SK-N-SH treated with all-trans-retinoic acid at 6 μM for 48 hours (cell line): ENCODE results near the gene SEMA5A.
"Not testable (repeated sequence)": the region's sequence is repeated elsewhere in the genome, so short reads cannot be mapped to it uniquely, and the experiment has no call there.

ENCODE experiments used
- ATAC-seq: fragments of 200-7000 bp; cut with Tn5 transposase; 3 replicates; pipeline ENCODE4 v1.9.1; 2020; ENCODE audit warnings: mild to moderate bottlenecking, moderate library complexity
- BACH2 ChIP-seq: fragments of 250-450 bp; sonication (Bioruptor Pico); IDR thresholded peaks from 2 replicates; pipeline ENCODE4 v1.9.0; 2021; ENCODE audit warnings: mild to moderate bottlenecking, borderline replicate concordance
- CSDC2 ChIP-seq: fragments of 250-450 bp; sonication (Bioruptor Pico); IDR thresholded peaks from 2 replicates; pipeline ENCODE4 v1.5.0; 2020; ENCODE audit warnings: mild to moderate bottlenecking, moderate library complexity
- ESRRG ChIP-seq: fragments of 250-450 bp; sonication (Bioruptor Pico); IDR thresholded peaks from 2 replicates; pipeline ENCODE4 v1.6.1; 2021; ENCODE audit warnings: mild to moderate bottlenecking
- GLIS3 ChIP-seq: fragments of 250-450 bp; sonication (Bioruptor Pico); IDR thresholded peaks from 2 replicates; pipeline ENCODE4 v1.5.0; 2020; ENCODE audit warnings: mild to moderate bottlenecking, moderate library complexity
- ISL1 ChIP-seq: fragments of 250-450 bp; sonication (Bioruptor Pico); IDR thresholded peaks from 2 replicates; pipeline ENCODE4 v2.1.2; 2022; ENCODE audit warnings: mild to moderate bottlenecking, moderate library complexity
- OSR1 ChIP-seq: fragments of 250-450 bp; sonication (Bioruptor Pico); IDR thresholded peaks from 2 replicates; pipeline ENCODE4 v1.8.0; 2022; ENCODE audit warnings: moderate library complexity, mild to moderate bottlenecking, inconsistent platforms
- PPARA ChIP-seq: fragments of 250-450 bp; sonication (Bioruptor Pico); IDR thresholded peaks from 2 replicates; pipeline ENCODE4 v1.5.0; 2020; ENCODE audit warnings: mild to moderate bottlenecking, borderline replicate concordance
- RARB ChIP-seq: fragments of 250-450 bp; sonication (Bioruptor Pico); IDR thresholded peaks from 2 replicates; pipeline ENCODE4 v1.8.0; 2021; ENCODE audit warnings: mild to moderate bottlenecking, moderate library complexity
- SNAI2 ChIP-seq: fragments of 250-450 bp; sonication (Bioruptor Pico); IDR thresholded peaks from 2 replicates; pipeline ENCODE4 v1.5.0; 2020; ENCODE audit warnings: mild to moderate bottlenecking, moderate library complexity
- TCF4 ChIP-seq: fragments of 250-450 bp; sonication (Bioruptor Pico); IDR thresholded peaks from 2 replicates; pipeline ENCODE4 v1.8.0; 2021; ENCODE audit warnings: mild to moderate bottlenecking, moderate library complexity, borderline replicate concordance
- ZC3H10 ChIP-seq: fragments of 250-450 bp; sonication (Bioruptor Pico); IDR thresholded peaks from 2 replicates; pipeline ENCODE4 v1.5.1; 2021; ENCODE audit warnings: mild to moderate bottlenecking, moderate library complexity
- ZFP3 ChIP-seq: fragments of 250-450 bp; sonication (Bioruptor Pico); IDR thresholded peaks from 2 replicates; pipeline ENCODE4 v1.5.0; 2020; ENCODE audit warnings: mild to moderate bottlenecking, moderate library complexity
- ZFP30 ChIP-seq: fragments of 450-650 bp; formaldehyde crosslinking; IDR thresholded peaks from 2 replicates; pipeline ENCODE4 v1.5.0; 2022; ENCODE audit warnings: mild to moderate bottlenecking, moderate library complexity
- ZNF565 ChIP-seq: fragments of 450-650 bp; formaldehyde crosslinking; conservative IDR thresholded peaks from 2 replicates; pipeline ENCODE4 v1.5.0; 2020; ENCODE audit warnings: low read depth, mild to moderate bottlenecking, moderate library complexity
- ZNF70 ChIP-seq: fragments of 450-650 bp; formaldehyde crosslinking; IDR thresholded peaks from 2 replicates; pipeline ENCODE4 v1.5.0; 2020; ENCODE audit warnings: mild to moderate bottlenecking, moderate library complexity
- ZNF8 ChIP-seq: fragments of 450-650 bp; formaldehyde crosslinking; IDR thresholded peaks from 2 replicates; pipeline ENCODE4 v1.5.0; 2020; ENCODE audit warnings: mild to moderate bottlenecking, moderate library complexity
- TF ChIP-seq, protein P1 (sequence below): fragments of 250-450 bp; sonication (Bioruptor Pico); IDR thresholded peaks from 2 replicates; pipeline ENCODE4 v1.5.0; 2020; ENCODE audit warnings: mild to moderate bottlenecking, moderate library complexity
- TF ChIP-seq, protein P2 (sequence below): fragments of 250-450 bp; sonication (Bioruptor Pico); IDR thresholded peaks from 2 replicates; pipeline ENCODE4 v1.5.1; 2021; ENCODE audit warnings: mild to moderate bottlenecking, moderate library complexity
- TF ChIP-seq, protein P3 (sequence below): fragments of 250-450 bp; sonication (Bioruptor Pico); IDR thresholded peaks from 2 replicates; pipeline ENCODE4 v1.8.0; 2021; ENCODE audit warnings: low read depth, mild to moderate bottlenecking, moderate library complexity, borderline replicate concordance
- TF ChIP-seq, protein P4 (sequence below): fragments of 250-450 bp; sonication (Bioruptor Pico); IDR thresholded peaks from 2 replicates; pipeline ENCODE4 v1.8.0; 2020; ENCODE audit warnings: mild to moderate bottlenecking, moderate library complexity, borderline replicate concordance
- TF ChIP-seq, protein P5 (sequence below): fragments of 250-450 bp; sonication (Bioruptor Pico); IDR thresholded peaks from 2 replicates; pipeline ENCODE4 v1.5.1; 2020; ENCODE audit warnings: low read depth, mild to moderate bottlenecking, moderate library complexity

Gene SEMA5A

DNA sequence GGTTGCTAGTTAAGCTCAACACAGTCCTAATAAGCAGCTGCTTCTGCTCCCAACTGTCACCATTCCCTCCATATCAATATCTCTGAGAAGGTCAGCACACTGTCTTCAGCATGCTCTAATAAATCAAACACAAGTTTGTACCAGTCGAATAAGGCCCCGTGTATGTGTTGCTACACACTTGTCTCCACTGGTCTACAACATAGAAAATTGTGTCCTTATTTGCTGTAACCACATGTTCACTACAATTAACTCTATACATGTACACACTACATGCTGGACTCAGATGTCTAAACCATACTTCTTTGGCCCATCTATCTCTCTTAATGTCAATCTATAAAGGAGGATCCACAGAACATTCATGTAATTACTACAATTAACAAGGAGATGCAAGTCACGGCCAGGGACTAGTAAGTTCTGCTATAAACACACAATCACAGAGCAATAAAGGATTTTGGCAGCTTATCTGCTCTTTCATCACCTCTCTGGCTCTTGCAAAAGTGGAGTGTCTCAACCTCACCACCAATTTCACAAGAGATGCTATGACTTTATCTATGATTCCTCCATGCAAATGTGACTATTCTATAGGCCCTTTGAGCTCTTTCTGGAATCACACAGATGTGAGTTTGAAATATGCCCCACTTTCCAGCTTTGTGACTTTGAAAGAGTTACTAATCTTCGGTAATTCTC is 143.9 kb downstream of the SEMA5A start (continued):
- TF ChIP-seq, protein P1, sequence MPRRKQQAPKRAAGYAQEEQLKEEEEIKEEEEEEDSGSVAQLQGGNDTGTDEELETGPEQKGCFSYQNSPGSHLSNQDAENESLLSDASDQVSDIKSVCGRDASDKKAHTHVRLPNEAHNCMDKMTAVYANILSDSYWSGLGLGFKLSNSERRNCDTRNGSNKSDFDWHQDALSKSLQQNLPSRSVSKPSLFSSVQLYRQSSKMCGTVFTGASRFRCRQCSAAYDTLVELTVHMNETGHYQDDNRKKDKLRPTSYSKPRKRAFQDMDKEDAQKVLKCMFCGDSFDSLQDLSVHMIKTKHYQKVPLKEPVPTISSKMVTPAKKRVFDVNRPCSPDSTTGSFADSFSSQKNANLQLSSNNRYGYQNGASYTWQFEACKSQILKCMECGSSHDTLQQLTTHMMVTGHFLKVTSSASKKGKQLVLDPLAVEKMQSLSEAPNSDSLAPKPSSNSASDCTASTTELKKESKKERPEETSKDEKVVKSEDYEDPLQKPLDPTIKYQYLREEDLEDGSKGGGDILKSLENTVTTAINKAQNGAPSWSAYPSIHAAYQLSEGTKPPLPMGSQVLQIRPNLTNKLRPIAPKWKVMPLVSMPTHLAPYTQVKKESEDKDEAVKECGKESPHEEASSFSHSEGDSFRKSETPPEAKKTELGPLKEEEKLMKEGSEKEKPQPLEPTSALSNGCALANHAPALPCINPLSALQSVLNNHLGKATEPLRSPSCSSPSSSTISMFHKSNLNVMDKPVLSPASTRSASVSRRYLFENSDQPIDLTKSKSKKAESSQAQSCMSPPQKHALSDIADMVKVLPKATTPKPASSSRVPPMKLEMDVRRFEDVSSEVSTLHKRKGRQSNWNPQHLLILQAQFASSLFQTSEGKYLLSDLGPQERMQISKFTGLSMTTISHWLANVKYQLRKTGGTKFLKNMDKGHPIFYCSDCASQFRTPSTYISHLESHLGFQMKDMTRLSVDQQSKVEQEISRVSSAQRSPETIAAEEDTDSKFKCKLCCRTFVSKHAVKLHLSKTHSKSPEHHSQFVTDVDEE = no peak

DNA sequence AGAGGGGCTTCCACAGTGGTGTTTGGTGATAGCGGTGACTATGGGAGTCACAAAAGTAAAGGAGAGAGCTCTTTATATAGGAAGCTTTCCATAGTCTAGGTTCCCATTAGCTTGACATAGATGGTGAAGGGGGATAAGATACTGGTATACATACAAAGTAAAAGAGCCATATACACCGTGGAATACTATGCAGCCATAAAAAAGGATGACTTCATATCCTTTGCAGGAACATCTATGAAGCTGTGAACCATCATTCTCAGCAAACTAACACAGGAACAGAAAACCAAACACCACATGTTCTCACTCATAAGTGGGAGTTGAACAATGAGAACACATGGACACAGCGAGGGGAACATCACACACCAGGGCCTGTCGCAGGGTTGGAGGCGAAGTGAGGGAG is 146.1 kb downstream of the SEMA5A start:
- not testable (repeated sequence) for ATAC-seq

DNA sequence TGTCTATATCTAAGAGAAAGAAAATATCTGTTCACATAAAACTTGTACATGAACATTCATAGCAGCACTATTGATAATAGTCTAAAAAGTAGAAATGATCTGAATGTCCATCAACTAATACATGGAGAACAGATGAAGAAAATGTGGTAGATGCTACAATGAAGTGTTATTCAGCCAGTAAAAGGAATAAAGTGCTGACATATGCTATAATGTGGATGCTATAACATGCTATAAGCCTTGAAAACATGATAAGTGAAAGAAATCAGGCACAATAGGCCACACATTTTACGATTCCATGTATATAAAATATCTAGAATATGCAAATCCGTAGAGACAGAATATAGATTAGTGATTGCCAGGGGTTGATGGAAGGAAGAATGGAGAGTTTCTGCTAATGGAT is 146.8 kb downstream of the SEMA5A start:
- TF ChIP-seq ZNF565 (no peak), CSDC2 (CRISPR knock-in tag) (no peak), GLIS3 (CRISPR knock-in tag) (no peak), TCF4 (CRISPR knock-in tag) (no peak), ZNF8 (no peak), ZFP30 (no peak), ZC3H10 (no peak), PPARA (CRISPR knock-in tag) (no peak), RARB (CRISPR knock-in tag) (no peak), OSR1 (CRISPR knock-in tag) (no peak), SNAI2 (CRISPR knock-in tag) (no peak), BACH2 (CRISPR knock-in tag) (no peak), ZNF70 (CRISPR knock-in tag) (no peak), ESRRG (CRISPR knock-in tag) (no peak)
- TF ChIP-seq, protein P2, sequence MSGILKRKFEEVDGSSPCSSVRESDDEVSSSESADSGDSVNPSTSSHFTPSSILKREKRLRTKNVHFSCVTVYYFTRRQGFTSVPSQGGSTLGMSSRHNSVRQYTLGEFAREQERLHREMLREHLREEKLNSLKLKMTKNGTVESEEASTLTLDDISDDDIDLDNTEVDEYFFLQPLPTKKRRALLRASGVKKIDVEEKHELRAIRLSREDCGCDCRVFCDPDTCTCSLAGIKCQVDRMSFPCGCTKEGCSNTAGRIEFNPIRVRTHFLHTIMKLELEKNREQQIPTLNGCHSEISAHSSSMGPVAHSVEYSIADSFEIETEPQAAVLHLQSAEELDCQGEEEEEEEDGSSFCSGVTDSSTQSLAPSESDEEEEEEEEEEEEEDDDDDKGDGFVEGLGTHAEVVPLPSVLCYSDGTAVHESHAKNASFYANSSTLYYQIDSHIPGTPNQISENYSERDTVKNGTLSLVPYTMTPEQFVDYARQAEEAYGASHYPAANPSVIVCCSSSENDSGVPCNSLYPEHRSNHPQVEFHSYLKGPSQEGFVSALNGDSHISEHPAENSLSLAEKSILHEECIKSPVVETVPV = no peak
- TF ChIP-seq, protein P3, sequence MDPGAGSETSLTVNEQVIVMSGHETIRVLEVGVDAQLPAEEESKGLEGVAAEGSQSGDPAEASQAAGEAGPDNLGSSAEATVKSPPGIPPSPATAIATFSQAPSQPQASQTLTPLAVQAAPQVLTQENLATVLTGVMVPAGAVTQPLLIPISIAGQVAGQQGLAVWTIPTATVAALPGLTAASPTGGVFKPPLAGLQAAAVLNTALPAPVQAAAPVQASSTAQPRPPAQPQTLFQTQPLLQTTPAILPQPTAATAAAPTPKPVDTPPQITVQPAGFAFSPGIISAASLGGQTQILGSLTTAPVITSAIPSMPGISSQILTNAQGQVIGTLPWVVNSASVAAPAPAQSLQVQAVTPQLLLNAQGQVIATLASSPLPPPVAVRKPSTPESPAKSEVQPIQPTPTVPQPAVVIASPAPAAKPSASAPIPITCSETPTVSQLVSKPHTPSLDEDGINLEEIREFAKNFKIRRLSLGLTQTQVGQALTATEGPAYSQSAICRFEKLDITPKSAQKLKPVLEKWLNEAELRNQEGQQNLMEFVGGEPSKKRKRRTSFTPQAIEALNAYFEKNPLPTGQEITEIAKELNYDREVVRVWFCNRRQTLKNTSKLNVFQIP (CRISPR knock-in tag) = no peak
- TF ChIP-seq, protein P4, sequence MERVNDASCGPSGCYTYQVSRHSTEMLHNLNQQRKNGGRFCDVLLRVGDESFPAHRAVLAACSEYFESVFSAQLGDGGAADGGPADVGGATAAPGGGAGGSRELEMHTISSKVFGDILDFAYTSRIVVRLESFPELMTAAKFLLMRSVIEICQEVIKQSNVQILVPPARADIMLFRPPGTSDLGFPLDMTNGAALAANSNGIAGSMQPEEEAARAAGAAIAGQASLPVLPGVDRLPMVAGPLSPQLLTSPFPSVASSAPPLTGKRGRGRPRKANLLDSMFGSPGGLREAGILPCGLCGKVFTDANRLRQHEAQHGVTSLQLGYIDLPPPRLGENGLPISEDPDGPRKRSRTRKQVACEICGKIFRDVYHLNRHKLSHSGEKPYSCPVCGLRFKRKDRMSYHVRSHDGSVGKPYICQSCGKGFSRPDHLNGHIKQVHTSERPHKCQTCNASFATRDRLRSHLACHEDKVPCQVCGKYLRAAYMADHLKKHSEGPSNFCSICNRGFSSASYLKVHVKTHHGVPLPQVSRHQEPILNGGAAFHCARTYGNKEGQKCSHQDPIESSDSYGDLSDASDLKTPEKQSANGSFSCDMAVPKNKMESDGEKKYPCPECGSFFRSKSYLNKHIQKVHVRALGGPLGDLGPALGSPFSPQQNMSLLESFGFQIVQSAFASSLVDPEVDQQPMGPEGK (CRISPR knock-in tag) = no peak
- TF ChIP-seq, protein P5, sequence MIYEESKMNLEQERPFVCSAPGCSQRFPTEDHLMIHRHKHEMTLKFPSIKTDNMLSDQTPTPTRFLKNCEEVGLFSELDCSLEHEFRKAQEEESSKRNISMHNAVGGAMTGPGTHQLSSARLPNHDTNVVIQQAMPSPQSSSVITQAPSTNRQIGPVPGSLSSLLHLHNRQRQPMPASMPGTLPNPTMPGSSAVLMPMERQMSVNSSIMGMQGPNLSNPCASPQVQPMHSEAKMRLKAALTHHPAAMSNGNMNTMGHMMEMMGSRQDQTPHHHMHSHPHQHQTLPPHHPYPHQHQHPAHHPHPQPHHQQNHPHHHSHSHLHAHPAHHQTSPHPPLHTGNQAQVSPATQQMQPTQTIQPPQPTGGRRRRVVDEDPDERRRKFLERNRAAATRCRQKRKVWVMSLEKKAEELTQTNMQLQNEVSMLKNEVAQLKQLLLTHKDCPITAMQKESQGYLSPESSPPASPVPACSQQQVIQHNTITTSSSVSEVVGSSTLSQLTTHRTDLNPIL (CRISPR knock-in tag) = no peak
- ATAC-seq = no peak

DNA sequence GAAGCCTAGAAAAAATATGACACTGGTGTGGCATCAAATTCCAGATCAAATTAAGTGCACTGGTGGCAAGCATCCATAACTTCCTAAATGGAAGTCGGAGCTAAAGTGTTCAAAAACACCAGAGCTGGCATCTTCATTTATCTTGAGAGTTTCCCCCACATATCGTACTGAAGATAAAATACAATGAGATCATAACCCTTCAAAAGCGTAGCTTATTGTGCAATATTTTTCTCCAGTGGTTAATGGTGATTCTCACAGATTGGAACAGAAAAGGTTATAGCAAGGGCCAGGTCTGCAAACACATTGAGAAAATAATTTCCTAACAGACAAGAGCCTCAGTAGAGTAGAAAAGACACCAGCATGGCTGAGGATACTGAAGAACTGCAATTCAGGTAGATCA is 147.6 kb downstream of the SEMA5A start:
- no peak for TF ChIP-seq SNAI2 (CRISPR knock-in tag)
- TF ChIP-seq ZFP3 = no peak
- TF ChIP-seq TCF4 (CRISPR knock-in tag) = 0 out of 2 replicates have a peak, but pooled peaks have one; percentile 10
- TF ChIP-seq, protein P5 (CRISPR knock-in tag) = 0 out of 2 replicates have a peak, but pooled peaks have one; percentile 70
- no peak for TF ChIP-seq ESRRG (CRISPR knock-in tag)
- TF ChIP-seq RARB (CRISPR knock-in tag) = no peak
- no peak for TF ChIP-seq ZNF565
- TF ChIP-seq OSR1 (CRISPR knock-in tag) = no peak
- peak; percentile 97 for TF ChIP-seq ISL1
- TF ChIP-seq, protein P3 (CRISPR knock-in tag) = no peak
- ATAC-seq = no peak
